Gastrocnemius medialis (tissue), 4 donors: ENCODE data around the gene FAM83G.

Experiments used
- CTCF ChIP-seq, 5 experiments: fragments of 450-650 bp in 3 of 5; fragments of 200-600 bp in 2 of 5; sonication (generic) in 2 of 5; IDR thresholded peaks in 4 of 5; conservative IDR thresholded peaks in 1 of 5; 1 replicate in 4 of 5; 2 replicates in 1 of 5; pipeline ENCODE4 v1.5.1; 2016 to 2019; ENCODE audit warnings: antibody characterized with exemption in 5 of 5, mild to moderate bottlenecking in 3 of 5, moderate library complexity in 3 of 5
- POLR2A ChIP-seq, 2 donors: fragments of 450-650 bp; IDR thresholded peaks; one replicate each; pipeline ENCODE4 v1.6.1; 2017; ENCODE audit warnings: antibody characterized with exemption in 2 of 2, mild to moderate bottlenecking in 2 of 2, moderate library complexity in 2 of 2

- TF ChIP-seq POLR2A (IDR thresholded peaks at IDR 0.05) (no peak), CTCF (IDR thresholded peaks at IDR 0.05 in 4 of 5, conservative IDR thresholded peaks at IDR 0.05 in 1 of 5) (no peak)
Measured at GRCh38 chr17:19015428-19015827, 10.9 kb upstream of the FAM83G start.
